A673 (cell line): ENCODE data around the gene TSPEAR.

Source experiments
- EZH2 ChIP-seq: fragments of 200-600 bp; sonication (generic); IDR thresholded peaks from 2 replicates; pipeline ENCODE4 v1.6.1; 2017; ENCODE audit warnings: borderline replicate concordance, low read depth, mild to moderate bottlenecking, mixed read lengths, antibody characterized with exemption, low read length; ENCODE audit not compliant: poor library complexity, severe bottlenecking
- TF ChIP-seq, protein P1 (sequence below): fragments of 300-800, 200-600 bp; sonication (generic); conservative IDR thresholded peaks from 2 replicates; pipeline ENCODE4 v1.5.1; 2017; ENCODE audit warnings: low read depth, mild to moderate bottlenecking, antibody characterized with exemption, low read length, moderate library complexity, mixed read lengths

DNA sequence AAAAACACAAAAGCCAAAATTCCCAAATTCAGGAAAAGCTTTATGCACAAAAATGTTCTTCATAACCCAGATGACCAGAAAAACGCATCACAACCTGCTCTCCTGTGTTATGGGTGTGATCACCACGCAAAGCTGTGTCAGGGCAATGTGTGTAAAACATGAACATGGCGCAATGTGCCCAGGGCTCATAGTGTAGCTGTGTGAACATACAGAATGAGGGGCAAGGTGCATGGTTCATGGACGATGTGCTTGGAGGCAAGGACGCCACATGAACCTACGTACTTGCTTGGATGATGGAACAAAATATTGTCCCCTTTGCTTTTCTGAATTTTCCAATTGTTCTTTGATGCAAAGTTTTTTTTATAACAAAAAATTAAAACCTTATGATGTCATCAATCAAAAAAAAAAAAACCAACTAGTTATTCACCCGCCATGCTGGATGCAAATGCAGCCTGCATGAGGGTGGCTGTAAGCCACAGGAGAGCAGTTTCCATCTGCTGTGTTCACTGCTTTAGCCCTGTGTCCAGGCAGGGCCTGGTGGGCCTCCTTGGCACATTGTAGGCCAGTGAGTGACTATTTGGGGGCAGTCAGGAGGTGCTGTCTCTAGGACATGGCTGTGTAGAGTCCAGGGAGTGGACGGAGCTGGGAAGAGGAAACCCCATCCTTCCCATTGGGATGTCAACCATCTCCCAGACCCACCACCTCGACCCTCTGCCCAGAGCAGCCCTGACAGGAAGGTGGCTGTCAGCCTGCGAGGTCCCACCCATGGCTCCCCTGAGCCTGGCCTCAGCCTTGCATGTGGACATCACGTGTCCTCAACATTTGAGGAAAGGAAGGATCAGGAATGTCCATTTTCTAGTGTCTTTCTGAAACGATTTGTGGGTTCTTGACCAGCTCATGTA, 185.0 kb downstream of the TSPEAR start:
- TF ChIP-seq, protein P1, sequence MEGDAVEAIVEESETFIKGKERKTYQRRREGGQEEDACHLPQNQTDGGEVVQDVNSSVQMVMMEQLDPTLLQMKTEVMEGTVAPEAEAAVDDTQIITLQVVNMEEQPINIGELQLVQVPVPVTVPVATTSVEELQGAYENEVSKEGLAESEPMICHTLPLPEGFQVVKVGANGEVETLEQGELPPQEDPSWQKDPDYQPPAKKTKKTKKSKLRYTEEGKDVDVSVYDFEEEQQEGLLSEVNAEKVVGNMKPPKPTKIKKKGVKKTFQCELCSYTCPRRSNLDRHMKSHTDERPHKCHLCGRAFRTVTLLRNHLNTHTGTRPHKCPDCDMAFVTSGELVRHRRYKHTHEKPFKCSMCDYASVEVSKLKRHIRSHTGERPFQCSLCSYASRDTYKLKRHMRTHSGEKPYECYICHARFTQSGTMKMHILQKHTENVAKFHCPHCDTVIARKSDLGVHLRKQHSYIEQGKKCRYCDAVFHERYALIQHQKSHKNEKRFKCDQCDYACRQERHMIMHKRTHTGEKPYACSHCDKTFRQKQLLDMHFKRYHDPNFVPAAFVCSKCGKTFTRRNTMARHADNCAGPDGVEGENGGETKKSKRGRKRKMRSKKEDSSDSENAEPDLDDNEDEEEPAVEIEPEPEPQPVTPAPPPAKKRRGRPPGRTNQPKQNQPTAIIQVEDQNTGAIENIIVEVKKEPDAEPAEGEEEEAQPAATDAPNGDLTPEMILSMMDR = no peak
- no peak for TF ChIP-seq EZH2
